ENCODE measurements around the gene PLAGL1.

GRCh38 chr6:144033816-144034735 is 26.0 kb upstream of the PLAGL1 start:
- TF ChIP-seq CTCF (conservative IDR thresholded peaks at IDR 0.05; ENCODE audit: low read depth, low read length) (no peak), EZH2 (IDR thresholded peaks at IDR 0.05; ENCODE audit: borderline replicate concordance, low read depth, low read length, poor library complexity, severe bottlenecking) (no peak)

Data from A673 (cell line).